Gastrocnemius medialis (tissue), 4 donors: Measurements from ENCODE around the gene TMEM52.

Experiments used
- CTCF ChIP-seq, 5 experiments: fragments of 450-650 bp in 3 of 5; fragments of 200-600 bp in 2 of 5; sonication (generic) in 2 of 5; IDR thresholded peaks in 4 of 5; conservative IDR thresholded peaks in 1 of 5; 1 replicate in 4 of 5; 2 replicates in 1 of 5; pipeline ENCODE4 v1.5.1; 2016 to 2019; ENCODE audit warnings: antibody characterized with exemption in 5 of 5, mild to moderate bottlenecking in 3 of 5, moderate library complexity in 3 of 5
- POLR2A ChIP-seq, 2 donors: fragments of 450-650 bp; IDR thresholded peaks; one replicate each; pipeline ENCODE4 v1.6.1; 2017; ENCODE audit warnings: antibody characterized with exemption in 2 of 2, mild to moderate bottlenecking in 2 of 2, moderate library complexity in 2 of 2

- TF ChIP-seq CTCF (IDR thresholded peaks at IDR 0.05 in 4 of 5, conservative IDR thresholded peaks at IDR 0.05 in 1 of 5), result no peak
- no peak for TF ChIP-seq POLR2A (IDR thresholded peaks at IDR 0.05)
Measured at GRCh38 chr1:1956586-1957532, 37.8 kb upstream of the TMEM52 start.
